IMR-90 (cell line): ENCODE results near the gene MSMP. TPM values are rescaled to one million over a fixed set of nuclear protein-coding genes. Genes with fewer than 3 reads are reported as not detected.

Experiments
- ELK1 ChIP-seq: fragments of 150-350 bp; IDR thresholded peaks from 2 replicates; pipeline ENCODE4 v1.6.1; 2016; ENCODE audit warnings: low read depth, mild to moderate bottlenecking, low read length, moderate library complexity, borderline replicate concordance
- polyA plus RNA-seq, 3 experiments: library from polyadenylated mRNA; depleted of rRNA; stranded (reverse); fragments of >200 nt; gene quantifications; 2 replicates each; pipeline ENCODE4 v1.2.3, GENCODE V29; 2012; ENCODE audit warnings: low replicate concordance in 1 of 3
- total RNA-seq: library from RNA; depleted of rRNA; stranded (reverse); fragments of >200 nt; gene quantifications from 2 replicates; pipeline ENCODE4 v1.2.3, GENCODE V29; 2012

MSMP gene
- total and polyA plus RNA-seq, 2 of the 4 experiments (the other 2 are of a cell fraction), result not detected

GRCh38 chr9:35792024-35792813 lies 38.1 kb upstream of the MSMP start (continued):
- no peak for TF ChIP-seq ELK1
